ENCODE measurements around the gene OTUD1.

DNA sequence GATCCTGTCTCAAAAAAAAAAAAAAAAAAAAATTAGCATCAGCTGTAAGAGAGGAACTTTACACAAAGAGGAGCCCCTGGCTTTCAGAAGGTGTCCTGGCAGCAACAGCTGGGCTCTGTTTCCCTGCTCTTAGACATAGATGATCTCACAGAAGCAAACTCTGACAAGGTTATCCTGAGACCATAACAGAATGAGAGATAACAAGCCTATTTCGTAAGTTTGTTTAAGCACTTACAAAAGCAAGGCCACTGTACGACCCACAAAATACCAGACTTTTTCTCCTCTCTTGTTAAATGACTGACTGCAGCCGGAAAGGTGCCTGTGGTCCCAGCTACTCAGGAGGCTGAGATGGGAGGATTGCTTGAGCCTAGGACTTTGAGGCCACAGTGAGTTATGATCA lies 33.3 kb upstream of the OTUD1 start:
- TF ChIP-seq, protein P1, sequence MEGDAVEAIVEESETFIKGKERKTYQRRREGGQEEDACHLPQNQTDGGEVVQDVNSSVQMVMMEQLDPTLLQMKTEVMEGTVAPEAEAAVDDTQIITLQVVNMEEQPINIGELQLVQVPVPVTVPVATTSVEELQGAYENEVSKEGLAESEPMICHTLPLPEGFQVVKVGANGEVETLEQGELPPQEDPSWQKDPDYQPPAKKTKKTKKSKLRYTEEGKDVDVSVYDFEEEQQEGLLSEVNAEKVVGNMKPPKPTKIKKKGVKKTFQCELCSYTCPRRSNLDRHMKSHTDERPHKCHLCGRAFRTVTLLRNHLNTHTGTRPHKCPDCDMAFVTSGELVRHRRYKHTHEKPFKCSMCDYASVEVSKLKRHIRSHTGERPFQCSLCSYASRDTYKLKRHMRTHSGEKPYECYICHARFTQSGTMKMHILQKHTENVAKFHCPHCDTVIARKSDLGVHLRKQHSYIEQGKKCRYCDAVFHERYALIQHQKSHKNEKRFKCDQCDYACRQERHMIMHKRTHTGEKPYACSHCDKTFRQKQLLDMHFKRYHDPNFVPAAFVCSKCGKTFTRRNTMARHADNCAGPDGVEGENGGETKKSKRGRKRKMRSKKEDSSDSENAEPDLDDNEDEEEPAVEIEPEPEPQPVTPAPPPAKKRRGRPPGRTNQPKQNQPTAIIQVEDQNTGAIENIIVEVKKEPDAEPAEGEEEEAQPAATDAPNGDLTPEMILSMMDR (IDR thresholded peaks at IDR 0.05), result no peak
- TF ChIP-seq POLR2A (IDR thresholded peaks at IDR 0.05), result peak in 1 of 2 donors; percentile 33
